CMK (cell line): Measurements from ENCODE around the gene PTPRD.

Experiments used
- DNase-seq: peaks from one replicate; pipeline ENCODE4 v3.0.0-alpha.2; 2010; ENCODE audit warnings: low read depth

Gene PTPRD

DNA sequence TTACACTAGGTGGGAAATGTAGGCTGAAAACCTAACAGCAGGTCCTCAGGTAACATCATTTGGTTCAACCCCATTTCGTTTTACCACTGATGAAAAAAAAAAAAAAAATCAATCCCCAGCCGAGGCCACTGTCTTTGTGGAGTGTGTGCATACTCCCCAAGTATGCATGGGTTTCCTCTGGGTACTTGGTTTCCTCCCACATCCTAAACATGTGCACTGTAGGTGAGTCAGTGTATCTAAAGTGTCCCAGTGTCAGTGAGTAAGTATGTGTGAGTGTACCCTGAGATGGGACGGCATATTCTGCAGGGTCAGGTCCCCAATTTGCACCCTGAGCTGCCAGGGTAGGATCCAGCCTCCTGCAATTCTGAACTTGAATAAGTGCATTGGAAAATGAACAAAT lies 1846.7 kb downstream of the PTPRD start:
- no peak for DNase-seq

DNA sequence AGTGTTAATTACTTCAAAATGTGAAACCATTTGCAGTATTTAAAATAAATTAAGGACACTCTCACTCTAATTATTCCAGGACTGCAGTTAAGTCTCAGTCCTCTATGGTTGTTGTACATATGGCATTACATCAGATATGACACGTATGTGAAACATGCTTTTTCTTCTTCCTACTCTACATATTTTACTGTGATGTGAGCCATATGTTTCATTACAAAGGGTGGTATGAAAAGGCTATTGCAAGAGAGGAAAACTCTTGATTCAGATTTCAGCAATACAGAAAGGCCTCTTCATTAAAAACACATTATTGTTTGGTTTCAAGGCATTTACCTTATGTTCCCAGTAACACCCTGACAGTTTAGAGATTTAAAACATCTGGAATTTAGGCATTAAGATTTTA lies 1848.8 kb downstream of the PTPRD start:
- no peak for DNase-seq

DNA sequence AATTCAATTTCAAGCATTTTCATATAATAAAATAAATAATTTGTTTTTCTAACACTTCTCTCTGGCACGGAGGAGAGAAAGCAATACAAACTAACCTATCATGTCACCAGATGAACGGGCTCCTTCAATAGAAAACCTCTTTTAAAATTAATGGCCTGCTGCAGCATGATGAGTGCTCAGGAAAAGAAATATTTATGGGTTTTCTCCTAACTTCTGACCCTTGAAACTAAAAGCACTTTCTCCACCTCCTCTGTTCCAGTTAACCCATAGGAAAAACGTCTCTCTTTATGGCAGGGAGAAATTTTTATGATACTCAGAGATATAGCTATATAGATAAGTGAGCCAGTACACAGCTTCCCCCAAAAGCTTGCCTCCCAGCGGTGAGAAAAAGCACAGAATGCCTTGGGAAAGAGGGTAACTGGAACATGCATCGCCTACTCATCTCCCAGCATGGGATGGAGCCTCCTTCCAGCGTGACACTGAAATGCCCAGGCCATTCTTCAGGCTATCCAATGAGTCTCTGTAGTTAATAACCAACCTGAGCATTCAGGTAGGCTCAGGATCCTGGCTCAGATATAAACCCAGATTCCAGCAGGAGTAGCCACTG lies 1850.2 kb downstream of the PTPRD start:
- no peak for DNase-seq

DNA sequence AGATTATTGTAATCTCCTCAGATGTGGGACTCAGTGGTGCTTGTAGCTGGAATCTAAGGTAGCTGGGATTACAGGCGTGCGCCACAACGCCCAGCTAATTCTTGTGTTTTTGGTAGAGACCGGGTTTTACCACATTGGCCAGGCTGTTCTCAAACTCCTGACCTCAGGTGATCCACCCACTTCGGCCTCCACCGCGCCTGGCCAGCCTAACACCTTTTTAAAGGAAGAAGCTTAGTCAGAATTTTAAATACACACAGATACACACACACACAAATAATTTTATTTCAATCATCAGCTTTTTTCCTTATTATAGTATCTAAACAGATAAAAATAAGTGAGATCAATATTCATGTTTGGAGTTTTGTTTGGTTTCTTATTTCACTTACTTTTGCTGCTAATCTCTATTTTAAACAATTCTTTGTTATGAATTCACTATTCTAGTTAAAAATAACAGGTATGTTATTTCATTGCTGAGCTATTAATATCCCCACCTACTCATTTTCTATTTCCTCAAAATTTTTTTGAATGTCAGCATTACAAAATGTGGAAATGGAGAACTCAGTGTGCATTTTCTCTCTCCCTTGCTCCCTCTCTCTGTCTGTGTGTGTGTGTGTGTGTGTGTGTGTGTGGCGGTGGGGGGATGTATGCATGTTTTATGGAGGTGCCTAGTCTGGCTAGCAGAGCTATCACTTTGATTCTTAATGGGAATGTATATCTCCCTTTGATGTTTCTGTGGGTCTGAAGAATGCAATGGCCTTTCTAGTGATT lies 1852.6 kb downstream of the PTPRD start:
- no peak for DNase-seq

DNA sequence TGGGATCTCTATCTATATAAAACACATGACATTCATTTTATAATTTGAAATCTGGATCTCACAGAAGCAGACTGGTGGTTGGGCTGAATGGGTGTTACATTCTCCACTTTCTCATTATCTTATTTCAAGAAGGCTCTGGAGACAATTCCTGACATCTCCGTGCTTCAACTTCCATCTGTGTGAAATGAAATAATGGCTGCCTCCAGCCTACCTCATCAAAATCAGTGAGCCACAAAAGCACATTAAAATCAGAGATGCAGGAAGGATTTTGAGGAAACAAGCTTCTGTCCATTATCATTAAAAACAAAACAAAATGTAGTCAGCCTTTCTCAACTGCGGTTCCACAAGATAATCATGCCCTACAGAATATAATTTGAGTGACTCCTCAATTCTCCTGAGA lies 1854.9 kb downstream of the PTPRD start:
- DNase-seq: no peak

DNA sequence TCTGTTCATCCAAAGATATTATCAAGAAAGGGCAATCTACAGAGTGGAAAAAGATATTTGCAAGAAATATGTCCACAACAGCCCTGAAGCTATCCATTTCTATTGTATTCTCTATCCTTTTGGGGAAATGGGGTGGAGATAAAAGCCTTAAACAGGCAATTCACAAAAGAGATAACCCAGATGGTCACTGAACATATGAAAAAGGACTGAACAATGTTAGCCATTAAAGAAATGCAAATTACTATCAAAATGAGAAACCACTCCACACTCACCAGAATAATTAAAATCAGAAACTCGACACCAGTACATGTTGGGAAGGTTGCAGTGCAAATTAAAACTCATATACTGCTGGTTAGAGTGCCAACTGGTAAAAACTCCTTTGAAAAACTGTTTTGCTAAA lies 1858.1 kb downstream of the PTPRD start:
- DNase-seq: no peak

DNA sequence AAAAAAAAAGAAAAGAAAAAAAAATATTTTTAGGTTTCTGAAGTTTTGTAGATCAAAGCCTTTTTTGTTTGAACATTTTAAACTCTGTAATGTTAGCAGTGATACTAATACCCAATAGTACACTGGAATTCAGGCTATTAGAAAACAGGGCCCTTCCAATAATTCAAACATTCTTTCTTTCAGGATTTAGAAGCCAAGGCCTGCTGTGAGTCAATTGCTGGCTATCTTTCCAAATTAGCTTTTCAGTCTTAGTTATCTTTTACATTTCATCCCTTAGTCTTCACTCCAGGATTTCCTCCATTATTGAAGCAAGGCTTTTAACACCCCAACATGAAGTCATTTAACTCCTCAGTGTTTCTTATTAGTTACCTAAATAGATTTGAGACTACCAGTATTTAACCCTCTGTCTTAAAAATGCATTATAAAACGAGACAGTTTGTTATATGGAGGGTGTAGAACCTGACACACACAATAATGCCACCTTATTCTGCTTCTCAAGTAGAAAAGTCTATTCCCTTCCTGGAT lies 1861.3 kb downstream of the PTPRD start:
- DNase-seq: no peak

DNA sequence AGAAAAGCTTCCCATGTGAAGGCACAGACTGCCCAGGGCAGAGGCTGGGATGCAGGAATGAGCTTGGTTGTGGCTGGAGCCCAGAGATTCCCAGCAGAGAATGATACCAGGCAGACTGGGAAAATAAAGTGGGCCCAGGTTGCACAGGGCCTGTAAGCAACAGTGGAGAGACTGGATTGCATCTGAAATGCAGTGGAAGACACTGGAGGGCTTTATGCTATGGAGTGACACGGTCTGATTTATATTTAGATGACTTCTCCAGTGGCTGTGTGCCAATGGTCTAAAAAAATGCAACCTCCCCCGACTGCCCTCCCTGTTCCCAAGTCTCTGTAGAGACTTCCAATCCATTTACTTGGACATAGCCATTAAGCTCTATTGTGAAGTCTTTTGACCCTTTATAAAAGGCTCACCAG lies 1862.2 kb downstream of the PTPRD start:
- no peak for DNase-seq

DNA sequence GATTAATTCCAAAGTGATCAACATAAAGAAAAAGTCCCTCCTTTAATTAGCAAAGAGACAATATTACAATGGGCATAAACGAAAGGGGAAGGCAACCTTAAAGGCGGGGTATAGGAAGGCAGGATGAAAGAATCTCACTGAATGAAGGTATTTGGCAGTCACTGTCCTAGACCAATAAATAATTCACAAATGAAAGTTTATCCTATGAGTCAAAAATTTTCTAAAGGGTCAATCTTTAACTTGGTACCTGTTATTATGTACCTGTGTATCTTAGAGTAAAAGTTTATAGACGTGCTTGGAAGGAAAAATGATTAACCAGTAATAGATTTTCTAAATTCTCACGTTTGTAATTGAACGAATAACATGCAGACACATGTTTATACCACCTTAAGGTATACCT lies 1867.5 kb downstream of the PTPRD start:
- no peak for DNase-seq

DNA sequence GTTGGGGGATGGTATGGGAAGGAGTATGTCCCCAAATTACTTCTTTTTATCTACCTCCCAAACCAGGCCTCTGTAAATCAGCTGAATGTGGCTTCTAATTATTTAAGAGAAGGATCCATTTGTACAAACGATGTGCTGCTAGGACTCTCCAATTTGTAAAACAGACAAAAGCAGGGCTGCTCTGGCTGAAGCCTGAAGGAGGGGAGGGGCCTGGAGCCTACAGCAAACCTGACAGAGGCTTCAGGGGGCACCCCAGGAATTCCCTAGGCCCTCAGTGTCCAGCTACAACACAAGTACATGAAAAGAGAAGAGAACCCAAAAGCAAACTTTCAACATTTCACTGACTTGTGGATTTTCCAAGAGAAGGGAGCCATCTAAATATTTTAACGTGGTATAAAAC lies 1873.9 kb downstream of the PTPRD start:
- DNase-seq: no peak

DNA sequence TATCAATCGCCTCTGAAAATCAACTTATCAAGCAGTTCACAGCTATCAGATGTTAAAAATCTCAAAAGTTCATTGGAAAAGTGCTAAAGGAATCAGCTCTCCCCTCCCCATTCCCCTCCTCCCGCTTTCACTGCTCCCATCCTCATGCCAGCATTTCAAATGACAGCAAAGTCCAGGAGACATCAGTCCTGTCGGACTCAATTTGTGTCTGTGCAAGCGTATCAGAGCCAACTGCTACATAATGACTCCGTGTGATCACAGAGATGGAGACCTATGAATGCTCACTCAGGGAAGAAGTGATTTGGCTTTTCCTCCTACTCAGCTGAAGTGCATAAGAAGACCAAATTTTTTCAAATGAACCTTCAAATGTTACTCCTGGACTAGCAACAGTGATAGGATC lies 1876.0 kb downstream of the PTPRD start:
- no peak for DNase-seq

DNA sequence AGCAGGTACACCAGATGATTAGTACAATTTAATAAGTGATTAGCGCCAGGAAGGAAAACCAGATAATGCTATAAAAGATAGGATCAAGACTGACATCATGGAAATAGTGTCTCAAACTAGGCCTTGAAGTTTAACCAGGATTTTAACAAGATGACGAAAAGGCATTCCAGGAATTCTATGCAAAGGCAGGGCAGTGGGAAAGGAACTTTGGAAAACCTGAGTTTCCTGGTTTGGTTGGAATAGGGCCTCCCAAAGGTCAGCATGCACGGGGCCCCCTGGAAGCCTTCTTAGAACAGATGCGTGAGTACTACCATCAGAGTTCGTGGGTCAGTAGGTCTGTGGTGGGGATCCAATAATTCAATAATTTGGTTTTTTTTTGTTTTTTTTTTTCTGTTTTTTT lies 1878.0 kb downstream of the PTPRD start:
- DNase-seq: no peak

DNA sequence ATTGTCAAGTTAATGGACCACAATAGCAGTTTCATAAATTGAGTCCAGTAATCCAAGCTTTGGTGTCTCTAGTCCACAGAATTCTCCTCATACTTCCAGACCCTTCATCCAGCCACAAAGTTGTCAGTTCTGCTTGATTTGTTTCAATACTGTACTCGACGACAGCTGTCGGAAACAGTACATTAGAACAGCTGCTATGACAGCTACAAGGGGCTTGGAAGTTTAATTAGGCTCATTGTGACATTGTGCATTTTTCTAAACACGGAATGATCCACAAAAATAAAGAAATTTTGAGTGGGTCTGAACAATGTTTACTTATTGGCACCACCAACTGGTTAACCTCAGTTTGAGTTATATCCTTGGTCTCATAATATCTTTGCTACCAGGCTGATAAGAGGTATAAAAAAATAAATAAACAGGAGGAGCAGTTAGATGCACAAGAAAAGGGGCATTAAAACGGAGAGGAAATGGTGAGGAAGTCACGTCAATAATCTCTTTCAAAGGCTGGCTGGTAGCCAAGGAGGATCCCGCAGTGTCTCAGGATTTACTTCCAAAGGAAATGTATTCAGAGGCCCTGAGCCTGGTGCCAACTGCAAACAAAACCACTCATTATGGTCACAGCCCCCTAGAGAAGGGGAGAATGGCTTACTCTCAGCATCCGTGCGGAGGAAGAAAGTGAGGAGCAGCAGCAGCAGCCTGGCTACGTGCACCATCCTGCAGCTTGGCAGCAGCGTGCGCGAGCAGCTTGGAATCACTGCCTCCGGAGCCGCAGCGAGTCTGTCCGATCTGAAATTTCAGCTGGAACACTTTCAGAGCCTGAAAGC lies 1879.5 kb downstream of the PTPRD start:
- DNase-seq: no peak

DNA sequence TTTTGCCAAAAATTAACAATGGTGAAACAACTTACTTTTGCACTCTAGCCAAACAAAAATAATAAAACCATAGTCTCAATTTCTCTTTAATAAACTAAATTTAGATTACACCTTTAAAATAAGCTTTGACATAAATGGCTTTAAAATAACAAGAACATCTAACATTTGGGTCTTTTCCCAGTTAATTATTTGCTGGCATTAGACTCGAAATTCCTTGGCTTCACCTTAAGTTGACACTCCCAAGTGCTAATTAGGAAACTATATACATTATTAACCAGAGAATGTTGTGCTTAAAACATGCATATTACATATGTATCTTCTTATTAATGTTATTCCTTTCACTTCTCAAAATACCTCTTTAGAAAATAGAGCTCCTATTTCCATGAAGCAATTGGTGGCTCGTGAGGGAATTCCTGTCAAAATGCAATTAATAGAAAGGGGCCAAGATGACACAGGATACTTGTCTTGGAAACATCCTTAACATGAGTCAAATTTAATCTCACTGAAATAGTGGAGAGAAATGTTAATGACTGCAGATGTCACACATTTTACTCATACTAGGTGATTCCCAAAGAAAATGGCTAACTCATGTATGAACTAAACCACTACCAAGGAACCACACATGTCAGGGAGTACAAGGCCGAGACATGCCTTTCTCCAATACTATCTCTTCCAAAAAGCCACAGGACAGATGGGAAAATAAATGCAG lies 1880.3 kb downstream of the PTPRD start:
- DNase-seq: no peak

DNA sequence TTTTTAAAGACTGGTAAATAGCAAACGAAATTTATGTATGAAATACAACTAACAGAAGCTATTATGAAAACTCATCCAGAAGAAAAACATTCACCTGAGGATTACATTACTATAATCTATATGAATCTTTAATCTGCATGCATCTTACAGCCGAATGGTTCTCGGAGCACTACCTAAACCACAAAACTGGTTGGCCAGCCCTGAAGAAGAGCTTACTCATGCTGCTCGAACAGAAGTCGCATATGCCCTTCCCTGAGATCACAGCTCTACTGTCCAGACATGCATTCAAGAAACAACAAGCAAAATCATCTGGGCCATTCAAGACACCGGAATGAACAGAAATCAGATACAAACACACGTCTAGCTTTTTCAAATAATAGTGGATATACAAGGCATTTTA lies 1882.2 kb downstream of the PTPRD start:
- DNase-seq: no peak

DNA sequence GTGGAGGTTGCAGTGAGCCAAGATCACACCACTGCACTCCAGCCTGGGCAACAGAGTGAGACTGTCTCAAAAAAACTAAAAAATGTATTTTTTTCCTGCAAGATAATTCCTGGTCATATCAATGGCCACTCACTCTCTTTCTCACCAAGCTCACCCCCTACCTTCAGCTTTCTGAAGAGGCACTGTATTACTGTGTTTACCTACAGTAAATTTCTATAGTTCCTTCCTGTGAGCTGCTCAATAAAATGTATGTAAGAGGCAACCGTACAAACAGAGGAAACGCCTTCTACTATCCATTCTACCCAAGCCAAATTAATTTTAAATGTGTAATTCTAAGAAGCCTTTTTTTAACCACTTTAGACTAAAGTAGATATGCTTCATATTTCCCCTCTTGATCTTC lies 1883.9 kb downstream of the PTPRD start:
- DNase-seq: no peak

DNA sequence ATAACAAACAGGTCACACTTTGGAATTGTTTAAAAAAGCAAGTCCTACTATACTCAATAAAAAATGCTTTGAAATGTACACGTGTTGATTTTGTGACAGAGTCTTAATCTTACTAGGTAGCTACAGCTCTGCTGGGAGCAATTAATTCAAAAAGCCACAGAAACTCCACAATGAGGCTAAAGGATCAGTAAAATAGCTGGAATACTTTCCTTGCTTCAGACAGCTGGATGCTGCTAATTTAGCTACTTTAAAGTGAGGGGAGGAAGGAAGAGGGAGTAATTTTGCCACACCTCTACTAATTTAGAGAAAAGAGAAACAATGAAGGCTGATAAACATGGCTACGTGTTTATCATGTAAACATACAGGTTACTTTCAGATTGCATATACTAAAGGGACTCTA lies 1885.6 kb downstream of the PTPRD start:
- no peak for DNase-seq

DNA sequence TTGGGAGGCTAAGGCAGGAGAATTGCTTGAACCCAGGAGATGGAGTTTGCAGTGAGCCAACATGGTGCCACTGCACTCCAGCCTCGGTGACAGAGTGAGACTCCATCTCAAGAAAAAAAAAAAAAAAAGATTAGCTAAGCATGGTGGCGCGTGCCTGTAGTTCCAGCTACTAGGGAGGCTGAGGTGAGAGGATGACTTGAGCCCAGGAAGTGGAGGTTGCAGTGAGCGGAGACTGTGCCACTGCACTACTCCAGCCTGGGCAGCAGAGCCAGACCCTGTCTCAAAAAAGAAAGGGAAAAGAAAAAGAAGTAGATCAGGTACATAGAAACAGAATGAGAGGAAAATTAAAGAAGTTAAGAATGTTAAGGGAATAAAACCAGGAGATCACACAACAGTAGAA lies 1886.1 kb downstream of the PTPRD start:
- no peak for DNase-seq

DNA sequence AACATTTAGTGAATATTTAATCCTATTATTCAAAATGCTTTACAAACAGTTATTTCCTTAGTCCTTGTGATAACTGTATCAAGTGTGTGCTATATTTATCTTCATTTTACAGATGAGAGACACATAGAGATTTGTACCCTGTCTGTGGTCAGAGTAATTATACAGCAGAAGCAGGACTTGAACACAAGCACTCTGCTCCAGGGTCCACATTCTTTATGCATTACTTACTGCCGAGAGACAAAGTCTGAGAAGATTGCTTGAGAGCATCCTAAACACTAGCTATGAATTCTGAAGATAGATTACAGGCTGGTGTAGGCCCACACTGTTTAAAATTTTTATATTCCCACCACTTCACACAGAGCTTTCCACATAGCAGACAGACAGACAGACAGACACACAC lies 1887.2 kb downstream of the PTPRD start:
- DNase-seq: no peak

DNA sequence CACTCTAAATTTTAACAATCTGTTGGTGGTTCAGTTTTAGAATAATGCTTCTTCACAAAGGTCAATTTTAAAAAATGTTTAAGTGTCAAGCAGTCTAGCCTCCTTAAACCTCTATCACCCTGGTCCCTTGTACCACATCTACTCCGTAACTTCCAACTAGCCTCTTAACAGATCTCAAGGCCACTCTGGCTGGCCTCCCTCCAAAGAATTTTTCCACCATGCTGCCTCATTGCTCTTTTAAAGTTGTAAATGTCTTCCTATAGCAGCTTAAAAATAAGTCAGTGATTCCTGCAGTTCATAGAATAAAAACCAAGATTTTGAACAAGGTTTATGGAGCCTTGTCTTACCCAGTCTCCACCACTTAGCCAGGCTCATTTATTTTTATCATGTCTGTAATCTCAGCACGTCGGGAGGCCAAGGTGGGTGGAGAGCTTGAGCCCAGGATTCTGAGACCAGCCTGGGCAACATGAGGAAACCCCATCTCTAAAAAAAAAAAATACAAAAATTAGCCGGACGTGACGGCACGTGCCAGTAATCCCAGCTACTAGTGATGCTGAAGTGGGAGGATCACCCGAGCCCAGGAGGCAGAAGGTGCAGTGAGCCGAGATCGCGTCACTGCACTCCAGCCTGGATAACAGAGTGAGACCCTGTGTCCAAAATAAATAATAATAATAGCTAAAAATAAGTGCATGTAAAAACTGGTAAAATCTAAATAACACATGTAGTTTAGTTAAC lies 1888.4 kb downstream of the PTPRD start:
- DNase-seq: no peak

DNA sequence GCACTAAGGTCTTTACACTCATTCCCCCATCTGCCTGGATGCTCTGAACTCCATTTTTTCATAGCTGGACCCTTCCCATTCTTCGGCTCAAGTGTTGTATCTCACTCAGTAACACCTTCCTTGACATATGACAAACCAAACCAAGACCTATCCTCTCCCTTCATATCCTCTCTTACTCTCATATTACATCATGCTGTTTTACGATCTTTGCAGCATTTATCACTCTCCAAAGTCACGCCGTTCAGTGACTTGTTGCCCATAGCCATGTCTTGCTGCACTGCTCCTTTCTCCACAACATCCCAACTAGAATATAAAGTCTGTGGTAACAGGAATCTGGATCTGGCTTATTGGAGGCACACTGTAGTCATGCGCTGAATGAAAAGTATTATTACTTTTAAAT lies 1889.6 kb downstream of the PTPRD start:
- no peak for DNase-seq
